Forelimb muscle (tissue), 1 donor: Measurements from ENCODE around the gene MTMR10. TPM values are rescaled to one million over a fixed set of nuclear protein-coding genes. Genes with fewer than 3 reads are reported as not detected.

Source experiments
- DNase-seq: peaks from one replicate; pipeline ENCODE4 v3.0.0-alpha.2; 2013; ENCODE audit warnings: low read depth
- polyA plus RNA-seq: library from polyadenylated mRNA; unstranded; fragments of 120-200 nt; gene quantifications from one replicate; pipeline ENCODE4 v1.2.1, GENCODE V29; 2013; ENCODE audit not compliant: insufficient read length

MTMR10 gene
- polyA plus RNA-seq, 1 donor: 18.9 TPM

DNA sequence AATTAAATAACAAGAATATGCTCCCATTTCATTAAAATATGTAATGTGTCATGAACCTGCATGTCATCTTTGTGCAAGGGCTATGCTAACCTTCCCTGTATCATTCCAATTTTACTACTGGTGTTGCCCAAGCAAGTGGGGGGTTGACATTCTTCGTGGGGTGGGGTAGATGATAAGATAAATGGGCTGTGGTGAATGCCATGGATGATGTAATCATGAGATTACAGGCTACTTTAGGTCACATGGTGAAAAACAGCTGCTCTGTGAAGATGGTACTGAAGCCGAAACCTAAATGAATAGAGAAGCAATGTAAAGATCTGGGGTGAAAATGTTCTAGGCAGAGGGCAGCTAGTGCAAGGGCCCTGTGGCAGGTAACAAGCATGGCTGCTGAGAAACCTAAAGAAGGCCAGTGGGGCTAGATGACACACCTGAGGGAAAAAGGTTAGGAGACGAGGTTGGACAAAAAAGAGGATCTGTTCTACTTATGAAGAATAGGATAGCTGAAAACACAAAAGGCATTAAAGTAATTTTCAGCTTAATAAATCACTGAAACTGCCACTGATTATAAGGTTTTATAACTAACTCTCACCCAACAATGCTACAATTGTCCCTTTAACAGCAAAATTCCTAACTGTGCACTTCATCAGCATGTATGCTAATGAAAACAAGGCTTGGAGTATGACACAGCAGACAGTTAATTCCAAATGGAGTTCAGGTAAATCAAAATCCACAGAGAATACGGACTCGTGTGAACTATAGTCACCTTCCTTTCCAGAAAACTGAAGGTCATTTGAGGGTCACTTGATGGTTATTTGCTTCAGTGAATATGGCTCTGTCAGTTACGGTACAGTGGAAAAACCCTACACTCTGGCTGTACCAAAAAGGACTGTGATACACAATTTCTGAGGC, 35.0 kb downstream of the MTMR10 start:
- DNase-seq: no peak

GRCh38 chr15:30954674-30955073, 36.8 kb downstream of the MTMR10 start:
- no peak for DNase-seq

DNA sequence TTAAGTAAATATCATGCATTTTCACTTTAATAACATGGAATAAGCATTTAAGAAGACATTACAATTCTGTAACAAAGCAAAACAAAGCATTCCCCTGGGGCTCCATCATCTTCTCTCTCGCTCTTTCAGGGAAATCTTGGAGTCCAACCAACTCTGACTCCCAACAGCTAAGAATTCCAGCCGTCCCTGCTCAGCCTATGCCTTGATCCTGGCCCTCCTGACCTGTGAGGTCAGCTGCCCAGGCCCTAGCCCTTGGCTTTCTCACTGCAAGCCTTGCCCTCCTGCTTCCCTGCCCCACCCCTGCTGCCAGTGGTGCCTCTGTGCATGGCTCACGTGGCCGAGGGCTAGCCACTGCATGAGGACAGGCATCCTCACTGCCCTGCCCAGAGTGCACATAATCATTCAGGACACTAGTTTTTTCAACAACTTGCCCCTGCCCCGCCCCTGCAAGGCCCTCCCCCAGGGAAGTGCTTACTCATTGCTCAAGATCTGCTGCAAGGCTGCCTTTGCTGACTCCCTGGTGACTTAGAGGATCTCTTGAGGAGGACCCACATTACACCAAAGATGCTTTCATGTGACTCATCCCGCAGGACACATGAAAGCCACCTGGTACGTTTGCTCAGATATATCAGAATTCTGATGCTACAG, 37.6 kb downstream of the MTMR10 start:
- DNase-seq: no peak

GRCh38 chr15:30953183-30953582, 38.2 kb downstream of the MTMR10 start:
- no peak for DNase-seq

GRCh38 chr15:30943654-30944335, 47.6 kb downstream of the MTMR10 start:
- no peak for DNase-seq

DNA sequence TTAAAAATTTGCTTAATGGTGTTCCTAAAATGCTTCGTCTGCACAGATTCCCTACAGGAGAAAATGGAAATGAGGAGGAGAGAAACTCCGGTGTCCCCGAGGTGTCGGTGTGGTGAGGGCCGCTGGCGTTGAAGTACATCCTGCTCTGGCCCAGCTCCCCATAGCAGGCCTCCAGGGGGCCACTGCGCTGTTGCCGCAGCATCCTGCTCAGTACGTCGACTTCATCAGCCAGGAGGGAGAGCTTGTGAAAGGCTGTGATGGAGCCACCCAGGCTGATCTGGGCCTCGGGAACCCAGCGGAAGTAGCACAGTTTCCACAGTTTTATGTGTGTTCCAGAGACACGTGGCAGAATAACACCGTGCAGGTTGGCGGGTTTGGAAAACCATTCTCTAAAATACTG, 49.9 kb downstream of the MTMR10 start:
- DNase-seq: no peak

DNA sequence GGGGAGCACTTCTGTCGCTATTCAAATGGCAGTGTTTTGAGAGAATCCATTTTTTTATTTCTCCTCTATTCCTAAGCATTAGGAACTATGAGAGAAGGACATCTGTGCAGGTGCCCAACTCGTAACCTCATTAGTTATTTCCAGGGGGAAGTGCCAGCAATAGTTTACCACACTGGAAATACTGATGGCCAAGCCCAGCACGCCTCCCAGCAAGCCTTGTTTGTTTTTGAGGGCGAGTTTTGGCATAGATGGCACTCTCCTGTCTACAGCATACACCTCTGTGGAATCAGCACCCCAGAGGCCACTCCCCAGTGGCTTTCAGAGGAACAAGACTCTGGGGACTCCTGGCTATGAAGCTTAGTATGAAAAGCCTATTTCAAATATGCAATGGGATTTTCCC, 51.1 kb downstream of the MTMR10 start:
- no peak for DNase-seq

DNA sequence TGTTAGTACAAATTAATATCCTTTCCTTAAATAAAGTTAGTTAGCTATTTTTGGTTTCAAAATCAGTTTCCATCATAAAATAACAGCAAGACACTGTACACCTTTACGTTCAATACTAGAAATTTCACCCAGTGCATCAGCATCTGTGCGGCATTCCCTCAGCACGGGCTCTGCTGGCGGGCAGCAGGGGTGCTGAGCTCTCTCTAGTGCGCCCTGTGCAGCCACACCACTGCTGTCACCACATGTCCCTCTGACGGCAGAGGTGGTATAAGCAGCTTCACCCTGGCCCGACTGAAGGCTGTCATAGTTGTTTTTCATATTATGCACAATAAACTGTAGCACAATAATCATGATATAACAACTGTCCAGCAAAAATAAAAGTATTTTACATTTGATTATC, 52.3 kb downstream of the MTMR10 start:
- no peak for DNase-seq

DNA sequence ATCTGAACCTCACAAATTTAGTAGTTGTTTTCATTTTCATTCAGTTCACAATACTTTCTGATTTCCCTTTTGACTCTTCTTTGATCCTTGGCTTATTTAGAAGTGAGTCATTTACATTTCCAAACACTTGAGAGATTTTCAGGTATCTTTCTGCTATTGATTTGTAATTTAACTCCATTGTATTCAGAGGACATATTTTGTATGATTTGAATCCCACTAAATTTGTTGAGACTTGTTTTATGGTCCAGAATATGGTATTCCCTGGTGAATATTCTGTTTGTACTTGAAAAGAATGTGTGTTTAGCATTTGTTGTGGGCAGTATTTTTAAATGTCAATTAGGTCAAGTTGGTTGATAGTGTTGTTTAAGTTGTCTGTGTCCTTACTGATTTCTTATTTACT, 58.1 kb downstream of the MTMR10 start:
- DNase-seq: no peak

DNA sequence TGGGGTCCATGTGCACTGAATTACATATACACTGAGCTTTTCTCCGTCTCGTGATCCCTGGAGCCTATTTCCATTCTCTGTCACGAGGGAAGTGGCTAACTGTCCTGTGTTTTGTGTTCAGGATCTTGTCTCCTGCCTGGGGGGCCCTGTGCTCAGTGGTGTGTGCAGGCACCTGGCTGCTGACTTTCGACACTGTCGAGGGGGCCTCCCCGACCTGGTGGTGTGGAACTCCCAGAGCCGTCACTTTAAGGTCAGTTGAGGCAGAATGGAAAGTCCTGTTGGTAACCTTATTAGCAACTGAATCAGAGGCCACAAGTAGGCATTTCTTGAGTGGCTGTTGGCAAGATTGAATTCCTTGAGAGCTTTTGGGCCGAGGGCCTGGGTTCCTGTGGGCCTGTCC, 61.0 kb downstream of the MTMR10 start:
- DNase-seq: no peak

GRCh38 chr15:30929982-30930381, 61.4 kb downstream of the MTMR10 start:
- no peak for DNase-seq

DNA sequence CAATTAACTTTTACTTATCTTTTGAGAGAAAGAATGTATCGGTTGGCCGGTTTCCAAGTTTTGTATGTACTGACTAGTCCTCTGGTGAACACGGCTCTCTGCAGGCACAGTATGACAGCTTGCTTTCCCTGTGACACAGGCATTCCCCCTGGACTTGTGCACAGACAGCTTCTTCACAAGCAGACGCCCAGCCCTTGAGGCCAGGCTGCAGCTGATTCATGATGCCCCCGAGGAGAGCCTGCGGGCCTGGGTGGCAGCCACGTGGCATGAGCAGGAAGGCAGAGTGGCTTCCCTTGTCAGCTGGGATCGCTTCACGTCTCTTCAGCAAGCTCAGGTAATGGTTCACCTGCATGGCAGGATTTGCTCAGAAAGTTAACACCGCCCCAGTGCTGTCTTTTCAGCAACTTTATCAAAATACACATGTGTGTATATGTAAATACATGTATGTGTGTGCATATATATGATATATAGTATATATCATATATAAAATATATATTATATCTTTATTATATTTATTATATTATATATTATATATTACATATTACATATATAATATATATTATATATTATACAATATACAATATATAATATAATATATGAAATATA, 62.3 kb downstream of the MTMR10 start:
- DNase-seq: no peak

GRCh38 chr15:30928076-30928475, 63.4 kb downstream of the MTMR10 start:
- no peak for DNase-seq

- DNase-seq: no peak
Observed at GRCh38 chr15:30927148-30927761, 64.2 kb downstream of the MTMR10 start.

- no peak for DNase-seq
Observed at GRCh38 chr15:30926161-30926560, 65.3 kb downstream of the MTMR10 start.

DNA sequence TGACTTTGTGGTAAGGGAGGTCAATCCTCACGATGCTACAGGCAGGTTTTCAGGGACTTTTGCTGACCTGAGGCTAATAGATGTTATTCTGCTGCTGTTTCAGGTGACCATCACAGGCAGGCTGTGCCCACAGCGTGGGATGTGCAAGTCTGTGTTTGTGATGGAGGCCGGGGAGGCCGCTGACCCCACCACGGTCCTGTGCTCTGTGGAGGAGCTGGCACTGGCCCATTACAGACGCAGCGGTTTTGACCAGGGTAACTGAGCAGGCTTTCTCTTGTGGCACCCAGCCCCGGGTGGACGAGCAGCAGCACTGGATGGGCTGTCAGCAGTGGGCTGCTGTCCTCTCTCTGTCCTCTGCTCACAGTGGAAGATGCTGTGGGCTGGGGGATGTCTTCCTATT, 65.7 kb downstream of the MTMR10 start:
- no peak for DNase-seq

DNA sequence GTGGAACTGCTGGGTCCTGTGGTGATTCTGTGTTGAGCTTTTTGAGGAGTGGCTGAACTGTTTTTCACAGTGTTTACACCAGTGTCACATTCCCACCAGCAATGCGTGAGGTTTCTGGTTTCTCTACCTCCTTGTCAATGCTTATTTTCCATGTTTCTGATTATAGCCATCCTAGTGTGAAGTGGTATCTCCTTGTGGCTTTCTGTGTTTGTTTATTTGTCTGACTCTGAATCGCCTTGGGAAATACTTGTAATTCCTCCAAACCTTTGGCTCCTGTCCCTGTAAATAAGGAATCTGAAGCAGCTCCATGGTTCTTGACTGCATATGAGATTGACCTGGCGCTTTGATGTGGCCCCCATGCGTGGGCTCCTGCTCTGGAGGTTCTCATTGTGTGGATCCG, 67.1 kb downstream of the MTMR10 start:
- no peak for DNase-seq

GRCh38 chr15:30923429-30923828, 68.0 kb downstream of the MTMR10 start:
- no peak for DNase-seq

- DNase-seq: no peak
Observed at GRCh38 chr15:30922480-30923311, 68.7 kb downstream of the MTMR10 start.

DNA sequence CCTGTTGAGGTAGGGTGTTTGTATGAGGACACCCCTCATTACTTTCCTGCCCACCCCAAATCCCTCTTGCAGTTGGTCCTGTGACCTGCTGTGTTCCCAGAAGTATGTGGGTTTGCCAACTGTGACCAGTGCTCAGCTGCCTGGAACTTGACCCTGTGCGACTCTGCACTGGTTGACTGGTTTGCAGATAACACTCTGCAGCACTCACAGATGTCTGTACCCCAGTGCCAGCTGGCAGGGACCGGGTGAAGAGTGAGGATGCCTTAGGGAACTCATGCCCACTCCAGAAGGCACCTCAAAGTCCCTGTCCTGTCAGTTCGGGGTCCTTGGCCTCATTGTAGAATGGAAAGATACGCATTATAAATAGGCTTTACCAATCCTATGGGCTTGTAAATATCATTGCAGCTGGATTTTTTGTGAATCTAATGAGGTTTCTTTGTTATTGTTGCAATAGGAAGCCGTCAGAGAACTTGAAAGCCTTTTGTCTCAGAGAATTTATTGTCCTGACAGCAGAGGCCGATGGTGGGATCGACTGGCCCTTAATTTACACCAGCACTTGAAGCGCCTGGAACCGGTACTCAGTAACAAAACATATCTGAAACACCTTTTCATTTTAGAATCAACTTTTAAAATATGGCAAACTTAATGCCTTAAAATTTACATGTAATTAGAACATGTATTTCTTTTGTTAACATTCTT, 69.5 kb downstream of the MTMR10 start:
- DNase-seq: no peak
